GM18519 (cell line): ENCODE data around the gene TECTB.

Experiments used
- ATAC-seq: cut with Tn5 transposase; IDR thresholded peaks from one replicate; pipeline ENCODE4 v1.9.1; 2021; ENCODE audit warnings: mild to moderate bottlenecking, moderate library complexity; ENCODE audit not compliant: unreplicated experiment, low FRiP score

The TECTB gene

GRCh38 chr10:112344261-112344660 lies 61.1 kb downstream of the TECTB start:
- no peak for ATAC-seq

GRCh38 chr10:112345202-112345601 lies 62.0 kb downstream of the TECTB start:
- no peak for ATAC-seq

- ATAC-seq, result no peak
These were observed 62.5 kb downstream of the TECTB start for GRCh38 chr10:112345743-112346142.

- no peak for ATAC-seq
These were observed 63.6 kb downstream of the TECTB start for GRCh38 chr10:112346774-112347173.

GRCh38 chr10:112347709-112348671 lies 64.8 kb downstream of the TECTB start:
- no peak for ATAC-seq

- ATAC-seq, result no peak
These were observed 65.6 kb downstream of the TECTB start for GRCh38 chr10:112348759-112349158.

GRCh38 chr10:112349521-112350085 lies 66.4 kb downstream of the TECTB start:
- no peak for ATAC-seq

GRCh38 chr10:112351146-112351545 lies 67.9 kb downstream of the TECTB start:
- no peak for ATAC-seq

- no peak for ATAC-seq
These were observed 68.8 kb downstream of the TECTB start for GRCh38 chr10:112352044-112352443.

- ATAC-seq, result no peak
These were observed 69.8 kb downstream of the TECTB start for GRCh38 chr10:112353046-112353445.
